Activated gamma-delta T cell treated with Interleukin-2 at 50 U/mL for 16 hours (primary cell): Measurements from ENCODE around the gene CPA4.

Experiments
- DNase-seq: peaks from one replicate; pipeline ENCODE4 v3.0.0-alpha.2; 2020

The CPA4 gene

GRCh38 chr7:130346177-130346905 lies 53.4 kb downstream of the CPA4 start:
- no peak for DNase-seq

DNA sequence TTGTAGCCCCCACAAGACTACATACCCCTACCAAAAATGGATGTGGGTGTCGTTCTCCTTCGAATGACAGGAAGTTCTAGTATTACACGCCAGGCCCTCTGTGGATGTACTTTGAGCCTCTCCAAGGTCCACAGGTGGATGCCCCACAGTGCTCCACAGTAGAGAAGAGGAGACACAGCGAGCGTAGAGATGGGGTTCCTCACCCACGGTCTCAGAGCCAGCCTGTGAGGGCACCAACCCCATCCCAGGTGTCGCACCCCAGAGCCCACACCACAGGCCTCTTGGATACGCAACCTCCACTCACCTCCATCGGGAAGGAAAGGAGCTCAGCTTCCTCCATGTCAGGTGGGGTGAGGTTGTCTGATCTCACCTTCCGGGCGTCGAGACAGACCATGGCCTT lies 54.0 kb downstream of the CPA4 start:
- DNase-seq, result no peak

DNA sequence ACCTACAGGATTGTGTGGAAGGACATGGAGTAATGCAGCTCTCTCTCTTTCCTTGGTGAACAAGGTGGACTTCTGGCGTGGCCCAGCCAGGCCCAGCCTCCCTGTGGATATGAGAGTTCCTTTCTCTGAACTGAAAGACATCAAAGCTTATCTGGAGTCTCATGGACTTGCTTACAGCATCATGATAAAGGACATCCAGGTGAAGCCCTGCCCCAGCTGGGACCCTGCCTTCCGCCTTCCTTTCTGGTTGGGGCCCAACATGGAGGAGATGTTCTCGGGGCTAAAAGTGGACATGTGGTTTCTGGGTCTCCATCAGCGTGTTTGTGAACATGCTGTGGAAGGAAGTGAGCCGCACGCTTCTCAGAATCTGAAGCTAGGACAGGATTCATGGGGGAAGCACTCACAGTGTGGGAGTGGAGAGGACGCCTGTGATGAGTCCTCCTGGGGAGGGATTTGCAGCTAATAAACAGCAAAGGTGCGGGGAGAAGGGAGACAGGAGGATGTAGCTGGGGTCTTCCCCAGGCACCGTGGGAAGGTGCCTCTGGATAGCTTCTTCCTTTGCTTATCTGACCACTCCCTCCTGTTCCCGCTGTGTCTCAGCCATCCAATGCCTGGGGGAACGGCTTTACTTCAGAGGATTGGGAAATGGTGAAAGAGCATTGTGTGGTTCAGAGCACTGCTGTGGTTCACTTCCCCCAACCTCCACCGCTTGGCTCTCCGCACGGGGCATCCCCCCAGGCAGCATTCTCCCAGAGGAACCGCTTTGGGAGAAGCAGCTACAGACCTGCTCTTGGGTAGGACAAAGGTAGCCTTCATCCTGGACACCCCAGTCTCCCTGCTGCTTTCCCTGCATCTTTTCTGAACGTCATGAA lies 57.2 kb downstream of the CPA4 start:
- no peak for DNase-seq

- DNase-seq, result no peak
Measured at GRCh38 chr7:130350945-130351790, 58.2 kb downstream of the CPA4 start.

DNA sequence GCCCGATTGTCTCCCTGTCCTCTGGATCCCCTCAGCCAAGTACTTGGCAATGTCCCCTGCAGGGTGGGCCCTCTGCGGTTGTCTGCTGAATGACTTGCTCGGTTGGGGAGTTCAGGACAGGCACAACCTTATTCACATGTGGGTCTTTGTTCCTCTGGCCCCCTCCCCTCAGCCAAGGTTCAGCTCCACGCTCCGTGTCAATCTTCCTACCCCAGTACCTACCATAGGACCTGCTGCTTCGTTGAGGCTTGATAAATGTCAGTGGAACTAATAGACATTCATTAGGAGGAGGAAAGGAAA lies 58.8 kb downstream of the CPA4 start:
- DNase-seq, result no peak

GRCh38 chr7:130352194-130353074 lies 59.5 kb downstream of the CPA4 start:
- DNase-seq, result no peak

DNA sequence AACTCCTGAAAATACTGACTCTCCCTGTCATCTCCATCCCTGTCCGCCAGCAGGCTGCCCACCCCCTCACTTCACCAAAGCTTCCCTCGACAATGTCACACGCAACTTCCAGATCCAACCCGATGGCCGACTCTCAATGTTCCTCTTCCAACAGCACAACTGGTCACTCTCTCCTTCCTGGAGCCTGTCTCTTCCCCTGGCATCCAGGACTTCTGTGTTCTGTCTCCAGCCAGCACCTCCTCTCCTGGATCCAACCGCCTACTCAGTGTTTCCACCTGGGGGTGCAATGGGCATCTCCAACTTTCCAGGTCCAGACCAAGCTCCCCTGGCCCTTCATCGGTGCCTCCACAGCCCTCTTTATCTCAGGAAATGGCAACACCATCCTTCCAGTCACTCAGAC lies 60.2 kb downstream of the CPA4 start:
- no peak for DNase-seq

GRCh38 chr7:130356121-130356875 lies 63.3 kb downstream of the CPA4 start:
- no peak for DNase-seq

DNA sequence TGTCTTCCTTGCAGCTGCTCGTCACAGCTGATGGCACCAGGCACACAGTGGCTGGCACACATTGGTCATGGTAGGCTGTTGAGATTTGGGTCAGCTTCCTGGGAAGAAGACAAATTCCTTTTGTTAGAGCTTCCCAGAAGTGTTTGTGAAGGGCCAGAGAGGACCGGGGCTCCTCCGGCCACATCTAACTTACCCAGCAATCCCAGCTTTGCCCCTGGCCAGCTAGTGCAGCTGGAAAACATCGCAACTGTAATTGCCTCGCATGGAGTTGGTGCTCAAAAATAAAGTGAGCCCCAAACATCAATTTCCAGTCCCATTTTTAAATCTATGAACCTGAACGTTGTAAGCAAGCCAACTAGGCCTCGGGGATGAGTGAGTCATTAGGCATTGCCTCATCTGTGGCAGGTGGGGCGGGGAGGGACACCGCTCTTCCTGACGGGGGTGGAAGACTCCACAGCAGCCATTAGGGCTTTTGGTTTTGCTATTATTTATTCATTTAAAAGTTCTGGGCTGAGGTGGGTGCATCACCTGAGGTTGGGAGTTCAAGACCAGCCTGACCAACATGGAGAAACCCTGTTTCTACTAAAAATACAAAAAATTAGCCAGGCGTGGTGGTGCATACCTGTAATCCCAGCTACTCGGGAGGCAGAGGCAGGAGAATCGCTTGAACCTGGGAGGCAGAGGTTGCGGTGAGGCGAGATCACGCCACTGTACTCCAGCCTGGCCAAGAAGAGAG lies 64.1 kb downstream of the CPA4 start:
- no peak for DNase-seq

- no peak for DNase-seq
Measured at GRCh38 chr7:130358471-130358870, 65.5 kb downstream of the CPA4 start.

GRCh38 chr7:130359276-130359857 lies 66.4 kb downstream of the CPA4 start:
- DNase-seq, result no peak

- DNase-seq, result no peak
Measured at GRCh38 chr7:130360518-130360917, 67.6 kb downstream of the CPA4 start.

DNA sequence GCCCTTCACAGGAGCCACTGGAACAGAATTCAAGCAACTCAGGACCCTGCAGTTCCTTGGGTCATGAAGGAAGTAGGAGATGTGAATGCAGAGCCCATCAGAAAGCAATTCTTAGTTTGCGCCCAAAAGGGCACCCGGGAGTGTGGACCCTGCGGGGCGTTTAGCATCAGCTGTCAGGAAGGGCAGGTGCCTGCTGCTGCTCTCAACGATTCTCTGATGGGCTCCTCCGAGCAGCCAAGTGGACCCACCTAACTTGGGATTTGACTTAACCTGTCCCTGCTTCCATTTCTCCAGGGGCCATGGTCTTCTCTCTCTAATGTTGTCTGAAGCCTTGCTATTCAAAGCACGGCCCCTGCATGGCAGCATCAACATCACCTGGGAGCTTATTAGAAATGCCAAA lies 68.7 kb downstream of the CPA4 start:
- no peak for DNase-seq

DNA sequence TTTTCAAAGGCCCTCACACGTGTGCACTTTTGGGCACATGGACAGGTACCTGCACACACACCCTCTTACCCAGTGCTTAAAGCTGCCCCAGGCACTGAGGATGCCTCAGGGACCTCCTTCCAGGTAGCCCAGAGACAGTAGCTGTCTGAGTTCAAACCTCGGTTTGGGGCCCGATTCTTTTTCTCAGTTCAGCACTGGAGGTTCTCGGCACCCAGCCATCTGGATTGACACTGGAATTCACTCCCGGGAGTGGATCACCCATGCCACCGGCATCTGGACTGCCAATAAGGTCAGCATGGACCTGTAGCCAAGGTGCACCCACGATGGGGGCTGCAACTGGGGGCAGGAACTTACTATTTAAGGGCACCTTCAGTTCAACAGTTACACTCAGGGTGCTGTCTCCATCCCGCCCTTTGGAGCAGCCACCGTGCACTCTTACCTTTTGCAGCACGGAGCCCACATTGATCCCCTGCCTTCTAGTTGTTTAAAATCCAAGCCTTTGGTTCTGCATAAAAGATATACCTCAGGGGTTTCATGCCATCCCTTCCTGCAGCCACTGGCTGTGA lies 69.4 kb downstream of the CPA4 start:
- no peak for DNase-seq

GRCh38 chr7:130363026-130363847 lies 70.3 kb downstream of the CPA4 start:
- no peak for DNase-seq

DNA sequence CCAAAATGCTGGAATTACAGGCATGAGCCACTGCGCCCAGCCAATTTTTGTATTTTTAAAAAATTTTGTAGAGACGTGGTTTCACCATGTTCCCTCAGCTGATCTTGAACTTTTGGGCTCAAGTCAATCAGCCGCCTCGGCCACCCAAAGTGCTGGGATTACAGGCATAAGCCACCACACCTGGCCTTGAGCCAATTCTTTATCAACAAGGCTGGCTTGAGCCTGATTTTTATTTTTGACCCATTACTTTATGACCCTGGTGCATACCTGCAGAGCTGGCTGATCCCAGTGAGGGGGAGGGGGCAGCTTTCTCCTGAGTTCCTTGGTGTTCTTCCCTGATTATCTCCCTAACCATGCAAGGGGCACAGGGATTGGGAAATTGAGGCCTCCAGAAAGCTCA lies 71.5 kb downstream of the CPA4 start:
- DNase-seq, result no peak

GRCh38 chr7:130365088-130365487 lies 72.1 kb downstream of the CPA4 start:
- DNase-seq, result no peak

GRCh38 chr7:130365511-130366441 lies 72.8 kb downstream of the CPA4 start:
- no peak for DNase-seq
